Stimulated activated CD8-positive, alpha-beta memory T cell treated with anti-CD3 and anti-CD28 coated beads, Interleukin-15, amount 100 ng/mL, for 1 hour (primary cell): Measurements from ENCODE around the gene C11orf58.

Source experiments
- DNase-seq: peaks from one replicate; pipeline ENCODE4 v3.0.0-alpha.2; 2020; ENCODE audit warnings: low read depth

The C11orf58 gene

GRCh38 chr11:16767957-16768356 lies 29.5 kb downstream of the C11orf58 start:
- DNase-seq, result no peak

GRCh38 chr11:16769386-16769785 lies 30.9 kb downstream of the C11orf58 start:
- no peak for DNase-seq

GRCh38 chr11:16770016-16770415 lies 31.6 kb downstream of the C11orf58 start:
- DNase-seq, result no peak

- no peak for DNase-seq
Observed at GRCh38 chr11:16771350-16772140, 33.1 kb downstream of the C11orf58 start.

- DNase-seq, result no peak
Observed at GRCh38 chr11:16772141-16772512, 33.7 kb downstream of the C11orf58 start.

- no peak for DNase-seq
Observed at GRCh38 chr11:16773981-16774935, 35.8 kb downstream of the C11orf58 start.

GRCh38 chr11:16774936-16775613 lies 36.6 kb downstream of the C11orf58 start:
- no peak for DNase-seq

- DNase-seq, result no peak
Observed at GRCh38 chr11:16775614-16776283, 37.3 kb downstream of the C11orf58 start.

- no peak for DNase-seq
Observed at GRCh38 chr11:16776711-16777612, 38.5 kb downstream of the C11orf58 start.

- no peak for DNase-seq
Observed at GRCh38 chr11:16777613-16777975, 39.1 kb downstream of the C11orf58 start.

- no peak for DNase-seq
Observed at GRCh38 chr11:16778286-16778685, 39.8 kb downstream of the C11orf58 start.

GRCh38 chr11:16778876-16779275 lies 40.4 kb downstream of the C11orf58 start:
- DNase-seq, result no peak

- DNase-seq, result no peak
Observed at GRCh38 chr11:16779436-16779835, 41.0 kb downstream of the C11orf58 start.

- DNase-seq, result no peak
Observed at GRCh38 chr11:16780146-16780545, 41.7 kb downstream of the C11orf58 start.

- DNase-seq, result no peak
Observed at GRCh38 chr11:16780698-16781550, 42.5 kb downstream of the C11orf58 start.

GRCh38 chr11:16781936-16782919 lies 43.8 kb downstream of the C11orf58 start:
- no peak for DNase-seq

GRCh38 chr11:16783321-16783801 lies 44.9 kb downstream of the C11orf58 start:
- no peak for DNase-seq

- DNase-seq, result no peak
Observed at GRCh38 chr11:16784097-16784496, 45.6 kb downstream of the C11orf58 start.

GRCh38 chr11:16784666-16785065 lies 46.2 kb downstream of the C11orf58 start:
- DNase-seq, result no peak
